ENCODE data around the gene FRMD1.

Gene FRMD1

DNA sequence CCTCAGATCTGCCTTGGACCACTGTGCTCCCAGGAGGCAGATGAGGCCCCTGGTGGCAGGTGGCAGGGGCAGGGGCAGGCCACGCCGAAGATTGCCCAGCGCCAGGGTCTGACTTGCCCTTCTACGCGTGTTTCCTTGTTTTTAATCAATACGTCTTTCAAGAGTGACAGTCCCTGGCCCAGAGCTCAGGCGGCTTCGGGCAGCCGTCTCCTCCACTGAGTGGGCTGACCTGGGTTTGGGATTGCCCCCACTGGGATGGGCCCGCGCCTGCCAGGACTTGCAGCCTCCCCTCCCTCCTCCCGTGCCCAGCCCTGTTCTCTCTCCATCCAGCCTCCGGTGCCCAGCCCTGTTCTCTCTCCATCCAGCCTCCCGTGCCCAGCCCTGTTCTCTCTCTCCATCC, 21.2 kb downstream of the FRMD1 start:
- no peak overlapping the region for H3K27ac ChIP-seq (ENCODE audit: insufficient read depth in 1 of 2, low read depth in 1 of 2, low read length in 2 of 2, poor library complexity in 1 of 2, severe bottlenecking in 2 of 2)
- H3K9me3 ChIP-seq (ENCODE audit: control extremely low read depth in 1 of 5, control insufficient read depth in 4 of 5, insufficient read depth in 2 of 5, low read depth in 1 of 5, low read length in 4 of 5) = no peaks in the 10 kb centered on the region
- WGBS (ENCODE audit: insufficient coverage) = over 99% methylated on average over 14 of the region's 14 CpGs
- ChIA-PET CTCF (no interaction called here), POLR2A (no interaction called here)
- DNase-seq = no peak
- H3K27me3 ChIP-seq (replicated peaks in 2 of 5; ENCODE audit: control insufficient read depth in 4 of 5, insufficient read depth in 5 of 5, low read length in 4 of 5) = no peaks in the 10 kb centered on the region
- H3K4me3 ChIP-seq (ENCODE audit: control insufficient read depth in 1 of 7, extremely low read depth in 1 of 7, insufficient read depth in 4 of 7, low read depth in 2 of 7, low read length in 6 of 7) = no peak overlapping the region
- H3K36me3 ChIP-seq (ENCODE audit: control insufficient read depth in 4 of 4, insufficient read depth in 4 of 4, low read length in 3 of 4) = no peaks in the 10 kb centered on the region
- no peaks in the 10 kb centered on the region for H3K4me1 ChIP-seq (ENCODE audit: control extremely low read depth in 1 of 4, control insufficient read depth in 4 of 4, insufficient read depth in 4 of 4, low read length in 3 of 4)

DNA sequence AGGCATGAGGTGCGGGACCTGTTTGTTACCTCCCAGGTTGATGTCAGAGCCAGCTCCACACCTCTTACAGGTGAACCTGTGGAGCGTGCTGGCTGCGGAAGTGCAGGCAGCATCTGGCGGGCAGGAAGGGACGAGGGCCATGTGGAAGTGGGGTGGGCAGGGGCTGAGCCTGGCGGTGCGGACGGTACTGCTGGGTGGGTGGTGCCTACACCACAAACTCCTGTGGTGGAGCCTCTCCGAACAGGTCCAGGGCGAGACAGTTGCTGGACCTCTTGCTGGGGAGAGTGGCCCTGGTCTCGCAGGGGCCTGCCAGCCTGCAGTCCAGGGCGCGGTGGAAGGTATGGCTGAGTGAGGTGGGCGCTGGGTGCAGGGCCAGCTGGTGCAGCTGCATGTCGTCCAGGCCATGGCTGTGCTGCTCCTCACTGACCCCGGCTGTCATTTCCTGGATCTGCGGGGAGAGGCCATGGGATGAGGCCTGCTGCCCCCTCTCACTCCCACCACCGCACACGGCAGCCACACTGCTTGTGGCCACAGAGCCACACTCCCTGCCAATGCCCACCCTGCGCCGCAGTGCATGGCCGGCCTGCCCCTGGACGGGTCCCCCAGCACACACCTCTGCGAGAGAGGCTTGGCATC, 22.0 kb downstream of the FRMD1 start:
- ChIA-PET CTCF (no interaction called here), POLR2A (no interaction called here)
- 95% methylated on average over 17 of the region's 24 CpGs for WGBS (ENCODE audit: insufficient coverage)

GRCh38 chr6:168055696-168056489, 23.1 kb downstream of the FRMD1 start:
- whole genome bisulfite sequencing (ENCODE audit: insufficient coverage) = 91% methylated on average over 22 of the region's 22 CpGs
- no peak for DNase-seq

More for the DNA sequence above, 22.0 kb downstream of the FRMD1 start:
- no peak overlapping the region for H3K4me3 ChIP-seq (ENCODE audit: control insufficient read depth in 1 of 7, extremely low read depth in 1 of 7, insufficient read depth in 4 of 7, low read depth in 2 of 7, low read length in 6 of 7)
- H3K9me3 ChIP-seq (ENCODE audit: control extremely low read depth in 1 of 5, control insufficient read depth in 4 of 5, insufficient read depth in 2 of 5, low read depth in 1 of 5, low read length in 4 of 5) = no peaks in the 10 kb centered on the region
- no peaks in the 10 kb centered on the region for H3K4me1 ChIP-seq (ENCODE audit: control extremely low read depth in 1 of 4, control insufficient read depth in 4 of 4, insufficient read depth in 4 of 4, low read length in 3 of 4)
- H3K27me3 ChIP-seq (replicated peaks in 2 of 5; ENCODE audit: control insufficient read depth in 4 of 5, insufficient read depth in 5 of 5, low read length in 4 of 5) = no peaks in the 10 kb centered on the region
- DNase-seq = no peak
- H3K27ac ChIP-seq (ENCODE audit: insufficient read depth in 1 of 2, low read depth in 1 of 2, low read length in 2 of 2, poor library complexity in 1 of 2, severe bottlenecking in 2 of 2) = no peak overlapping the region
- H3K36me3 ChIP-seq (ENCODE audit: control insufficient read depth in 4 of 4, insufficient read depth in 4 of 4, low read length in 3 of 4) = no peaks in the 10 kb centered on the region

GRCh38 chr6:168054765-168055560, 24.0 kb downstream of the FRMD1 start:
- POLR2A ChIA-PET = no interaction called here

More at GRCh38 chr6:168055696-168056489, 23.1 kb downstream of the FRMD1 start:
- no peaks in the 10 kb centered on the region for H3K4me1 ChIP-seq (ENCODE audit: control extremely low read depth in 1 of 4, control insufficient read depth in 4 of 4, insufficient read depth in 4 of 4, low read length in 3 of 4)
- H3K27me3 ChIP-seq (replicated peaks in 2 of 5; ENCODE audit: control insufficient read depth in 4 of 5, insufficient read depth in 5 of 5, low read length in 4 of 5) = no peaks in the 10 kb centered on the region
- ChIA-PET POLR2A (no interaction called here), CTCF (no interaction called here)
- no peaks in the 10 kb centered on the region for H3K9me3 ChIP-seq (ENCODE audit: control extremely low read depth in 1 of 5, control insufficient read depth in 4 of 5, insufficient read depth in 2 of 5, low read depth in 1 of 5, low read length in 4 of 5)
- no peak overlapping the region for H3K4me3 ChIP-seq (ENCODE audit: control insufficient read depth in 1 of 7, extremely low read depth in 1 of 7, insufficient read depth in 4 of 7, low read depth in 2 of 7, low read length in 6 of 7)
- H3K36me3 ChIP-seq (ENCODE audit: control insufficient read depth in 4 of 4, insufficient read depth in 4 of 4, low read length in 3 of 4) = no peaks in the 10 kb centered on the region
- no peak overlapping the region for H3K27ac ChIP-seq (ENCODE audit: insufficient read depth in 1 of 2, low read depth in 1 of 2, low read length in 2 of 2, poor library complexity in 1 of 2, severe bottlenecking in 2 of 2)

DNA sequence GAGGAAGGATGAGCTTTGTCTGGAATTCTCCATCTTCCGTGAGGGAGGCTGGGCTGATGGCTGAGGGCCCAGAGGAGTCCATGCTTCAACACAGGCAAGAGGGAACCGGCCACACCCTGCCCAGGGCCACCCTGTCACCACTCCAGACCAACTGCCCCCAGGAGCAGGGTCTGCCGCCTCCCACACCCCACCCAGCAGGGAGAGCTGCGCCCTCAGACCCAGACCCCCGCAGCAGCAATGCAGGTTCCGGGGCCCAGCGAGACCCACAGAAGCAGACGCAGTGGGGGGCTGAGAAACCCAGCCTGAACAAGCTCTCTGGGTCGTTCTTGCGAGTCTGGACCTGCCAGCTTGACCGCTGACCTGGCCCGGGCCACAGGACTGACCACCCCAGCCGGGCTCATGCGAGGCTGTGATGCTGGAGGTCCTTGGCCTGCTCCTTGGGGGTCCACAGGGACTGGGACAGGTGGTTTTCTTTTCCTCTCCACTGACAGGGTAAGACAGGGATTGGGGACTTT, 25.0 kb downstream of the FRMD1 start:
- no peak overlapping the region for H3K4me3 ChIP-seq (ENCODE audit: control insufficient read depth in 1 of 7, extremely low read depth in 1 of 7, insufficient read depth in 4 of 7, low read depth in 2 of 7, low read length in 6 of 7)
- ChIA-PET POLR2A (no interaction called here), CTCF (no interaction called here)
- 94% methylated on average over 14 of the region's 14 CpGs for WGBS (ENCODE audit: insufficient coverage)
- no peaks in the 10 kb centered on the region for H3K36me3 ChIP-seq (ENCODE audit: control insufficient read depth in 4 of 4, insufficient read depth in 4 of 4, low read length in 3 of 4)
- H3K4me1 ChIP-seq (ENCODE audit: control extremely low read depth in 1 of 4, control insufficient read depth in 4 of 4, insufficient read depth in 4 of 4, low read length in 3 of 4) = no peaks in the 10 kb centered on the region
- H3K9me3 ChIP-seq (ENCODE audit: control extremely low read depth in 1 of 5, control insufficient read depth in 4 of 5, insufficient read depth in 2 of 5, low read depth in 1 of 5, low read length in 4 of 5) = no peaks in the 10 kb centered on the region
- no peak for DNase-seq
- H3K27ac ChIP-seq (ENCODE audit: insufficient read depth in 1 of 2, low read depth in 1 of 2, low read length in 2 of 2, poor library complexity in 1 of 2, severe bottlenecking in 2 of 2) = no peak overlapping the region
- no peaks in the 10 kb centered on the region for H3K27me3 ChIP-seq (replicated peaks in 2 of 5; ENCODE audit: control insufficient read depth in 4 of 5, insufficient read depth in 5 of 5, low read length in 4 of 5)

More at GRCh38 chr6:168054765-168055560, 24.0 kb downstream of the FRMD1 start:
- no peak overlapping the region for H3K27ac ChIP-seq (ENCODE audit: insufficient read depth in 1 of 2, low read depth in 1 of 2, low read length in 2 of 2, poor library complexity in 1 of 2, severe bottlenecking in 2 of 2)
- no peaks in the 10 kb centered on the region for H3K27me3 ChIP-seq (replicated peaks in 2 of 5; ENCODE audit: control insufficient read depth in 4 of 5, insufficient read depth in 5 of 5, low read length in 4 of 5)
- WGBS (ENCODE audit: insufficient coverage) = 96% methylated on average over 12 of the region's 18 CpGs
- no peak overlapping the region for H3K4me3 ChIP-seq (ENCODE audit: control insufficient read depth in 1 of 7, extremely low read depth in 1 of 7, insufficient read depth in 4 of 7, low read depth in 2 of 7, low read length in 6 of 7)
- no peaks in the 10 kb centered on the region for H3K4me1 ChIP-seq (ENCODE audit: control extremely low read depth in 1 of 4, control insufficient read depth in 4 of 4, insufficient read depth in 4 of 4, low read length in 3 of 4)
- H3K36me3 ChIP-seq (ENCODE audit: control insufficient read depth in 4 of 4, insufficient read depth in 4 of 4, low read length in 3 of 4) = no peaks in the 10 kb centered on the region
- no peak for DNase-seq
- no peaks in the 10 kb centered on the region for H3K9me3 ChIP-seq (ENCODE audit: control extremely low read depth in 1 of 5, control insufficient read depth in 4 of 5, insufficient read depth in 2 of 5, low read depth in 1 of 5, low read length in 4 of 5)
- CTCF ChIA-PET = no interaction called here

DNA sequence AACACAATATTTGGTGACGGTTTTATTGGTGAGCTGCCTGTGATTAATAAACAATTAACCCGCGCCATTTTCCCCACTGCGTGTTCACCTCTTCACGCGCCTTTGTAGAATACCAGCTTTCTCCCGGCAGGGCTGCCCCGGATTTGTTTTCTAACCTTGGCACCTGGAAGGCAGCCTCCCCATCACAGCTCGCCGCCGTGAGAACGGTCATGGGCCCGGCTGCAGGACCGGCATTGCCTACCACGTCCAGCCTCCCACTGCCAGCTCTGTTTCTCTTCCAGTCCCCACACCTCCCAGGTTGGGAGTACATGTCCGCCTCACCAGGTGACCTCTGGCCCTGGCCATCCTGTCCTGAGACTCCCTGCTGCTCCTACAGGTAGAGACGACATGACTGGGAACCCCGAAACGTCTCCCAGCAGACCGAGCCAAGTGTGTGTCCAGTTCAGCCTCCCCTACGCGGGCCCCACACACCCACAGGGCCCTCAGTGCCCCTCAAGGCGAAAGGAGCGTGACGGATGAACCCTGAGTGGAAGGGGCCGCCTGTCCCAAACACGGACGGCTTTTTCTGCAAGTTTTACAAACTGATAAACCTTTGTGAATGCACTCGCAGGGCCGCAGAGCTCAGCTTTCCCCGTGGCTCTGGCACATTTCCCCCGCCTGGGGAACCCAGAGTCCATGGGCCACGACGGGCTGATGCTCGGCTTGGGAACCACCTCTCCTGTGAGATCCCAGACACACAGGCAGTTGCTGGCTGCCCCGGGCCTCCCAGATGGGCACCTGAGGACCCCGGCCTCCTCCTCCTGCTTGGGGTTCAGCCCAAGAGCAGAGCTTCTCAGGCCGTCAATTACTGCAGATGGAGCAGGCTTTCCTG, 25.7 kb downstream of the FRMD1 start:
- ChIA-PET CTCF (no interaction called here), POLR2A (no interaction called here)
- Histone ChIP-seq H3K36me3 (ENCODE audit: control insufficient read depth in 4 of 4, insufficient read depth in 4 of 4, low read length in 3 of 4) (no peaks in the 10 kb centered on the region), H3K4me1 (ENCODE audit: control extremely low read depth in 1 of 4, control insufficient read depth in 4 of 4, insufficient read depth in 4 of 4, low read length in 3 of 4) (no peaks in the 10 kb centered on the region), H3K27ac (ENCODE audit: insufficient read depth in 1 of 2, low read depth in 1 of 2, low read length in 2 of 2, poor library complexity in 1 of 2, severe bottlenecking in 2 of 2) (no peak overlapping the region), H3K4me3 (ENCODE audit: control insufficient read depth in 1 of 7, extremely low read depth in 1 of 7, insufficient read depth in 4 of 7, low read depth in 2 of 7, low read length in 6 of 7) (no peak overlapping the region), H3K9me3 (ENCODE audit: control extremely low read depth in 1 of 5, control insufficient read depth in 4 of 5, insufficient read depth in 2 of 5, low read depth in 1 of 5, low read length in 4 of 5) (no peaks in the 10 kb centered on the region), H3K27me3 (replicated peaks in 2 of 5; ENCODE audit: control insufficient read depth in 4 of 5, insufficient read depth in 5 of 5, low read length in 4 of 5) (no peaks in the 10 kb centered on the region)
- 90% methylated on average over 33 of the region's 38 CpGs for WGBS (ENCODE audit: insufficient coverage)
- DNase-seq = no peak

Data from common myeloid progenitor, CD34-positive (primary cell).